HFFc6 (cell line): Measurements from ENCODE around the gene WNT5A. TPM values are rescaled to one million over a fixed set of nuclear protein-coding genes. Genes with fewer than 3 reads are reported as not detected.
A peak's percentile ranks its signal among the peaks of the same experiment; 100 is the strongest.

Experiments
- DNase-seq: peaks from one replicate; pipeline ENCODE4 v3.0.0-alpha.2; 2018
- H3K27ac Mint-ChIP-seq: 2 replicates; pipeline ENCODE4 v1.8.0; 2020; ENCODE audit warnings: mild to moderate bottlenecking, mixed read lengths
- H3K27me3 Mint-ChIP-seq: 2 replicates; pipeline ENCODE4 v1.8.0; 2021; ENCODE audit warnings: mild to moderate bottlenecking, moderate library complexity, mixed read lengths; ENCODE audit not compliant: insufficient read depth
- H3K36me3 Mint-ChIP-seq: 2 replicates; pipeline ENCODE4 v1.8.0; 2021; ENCODE audit warnings: low read depth, mixed read lengths
- H3K4me1 Mint-ChIP-seq: 2 replicates; pipeline ENCODE4 v1.8.0; 2020; ENCODE audit warnings: low read depth, mixed read lengths
- H3K4me3 Mint-ChIP-seq: 2 replicates; pipeline ENCODE4 v1.8.0; 2020; ENCODE audit warnings: mild to moderate bottlenecking, moderate library complexity, mixed read lengths
- H3K9me3 Mint-ChIP-seq: 2 replicates; pipeline ENCODE4 v1.8.0; 2020; ENCODE audit warnings: mild to moderate bottlenecking, mixed read lengths
- total RNA-seq, 6 experiments: library from RNA; stranded (reverse); fragmentation: NEBNext Ultra II Directional; extraction: Animal tissue kit (Norgen Biotek cat#: 25700); gene quantifications; 2 replicates in 1 of 6; 3 replicates in 5 of 6; pipeline ENCODE4 v1.2.3, GENCODE V29; 2021
- TF ChIP-seq, protein P1 (sequence below): fragments of 200-600 bp; sonication (generic); IDR thresholded peaks from 2 replicates; pipeline ENCODE4 v1.5.0; 2021; ENCODE audit warnings: antibody characterized with exemption, mild to moderate bottlenecking

Gene WNT5A
- total RNA-seq, 6 experiments from 2014 or later, result 240 to 387 (median 256) TPM

DNA sequence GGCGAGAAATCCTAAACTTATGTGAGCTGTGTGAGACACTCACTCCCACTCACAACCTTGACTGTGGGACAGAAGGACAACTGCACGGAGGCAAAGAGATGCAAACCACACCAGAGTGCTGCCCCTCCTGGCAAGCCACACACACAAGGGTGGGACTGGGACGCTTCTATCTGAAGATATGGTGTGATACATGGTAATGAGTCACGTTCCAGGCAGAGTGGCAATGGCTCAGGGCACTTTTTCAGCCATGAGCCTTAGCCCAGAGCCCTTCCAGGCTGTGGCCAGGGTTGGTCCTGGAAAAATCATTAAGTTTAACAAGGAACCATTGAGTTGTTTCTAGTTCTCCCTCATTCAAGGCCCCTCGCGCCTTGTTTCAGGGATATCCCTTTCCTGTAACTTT, 56.1 kb downstream of the WNT5A start:
- no peak for DNase-seq
- Mint-ChIP-seq H3K4me3 (no peak overlapping the region), H3K27ac (no peak overlapping the region), H3K9me3 (no peaks in the 10 kb centered on the region), H3K27me3 (no peaks in the 10 kb centered on the region), H3K36me3 (no peaks in the 10 kb centered on the region), H3K4me1 (peaks cover 17% of the 10 kb centered on the region)
- TF ChIP-seq, protein P1, sequence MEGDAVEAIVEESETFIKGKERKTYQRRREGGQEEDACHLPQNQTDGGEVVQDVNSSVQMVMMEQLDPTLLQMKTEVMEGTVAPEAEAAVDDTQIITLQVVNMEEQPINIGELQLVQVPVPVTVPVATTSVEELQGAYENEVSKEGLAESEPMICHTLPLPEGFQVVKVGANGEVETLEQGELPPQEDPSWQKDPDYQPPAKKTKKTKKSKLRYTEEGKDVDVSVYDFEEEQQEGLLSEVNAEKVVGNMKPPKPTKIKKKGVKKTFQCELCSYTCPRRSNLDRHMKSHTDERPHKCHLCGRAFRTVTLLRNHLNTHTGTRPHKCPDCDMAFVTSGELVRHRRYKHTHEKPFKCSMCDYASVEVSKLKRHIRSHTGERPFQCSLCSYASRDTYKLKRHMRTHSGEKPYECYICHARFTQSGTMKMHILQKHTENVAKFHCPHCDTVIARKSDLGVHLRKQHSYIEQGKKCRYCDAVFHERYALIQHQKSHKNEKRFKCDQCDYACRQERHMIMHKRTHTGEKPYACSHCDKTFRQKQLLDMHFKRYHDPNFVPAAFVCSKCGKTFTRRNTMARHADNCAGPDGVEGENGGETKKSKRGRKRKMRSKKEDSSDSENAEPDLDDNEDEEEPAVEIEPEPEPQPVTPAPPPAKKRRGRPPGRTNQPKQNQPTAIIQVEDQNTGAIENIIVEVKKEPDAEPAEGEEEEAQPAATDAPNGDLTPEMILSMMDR, result no peak

DNA sequence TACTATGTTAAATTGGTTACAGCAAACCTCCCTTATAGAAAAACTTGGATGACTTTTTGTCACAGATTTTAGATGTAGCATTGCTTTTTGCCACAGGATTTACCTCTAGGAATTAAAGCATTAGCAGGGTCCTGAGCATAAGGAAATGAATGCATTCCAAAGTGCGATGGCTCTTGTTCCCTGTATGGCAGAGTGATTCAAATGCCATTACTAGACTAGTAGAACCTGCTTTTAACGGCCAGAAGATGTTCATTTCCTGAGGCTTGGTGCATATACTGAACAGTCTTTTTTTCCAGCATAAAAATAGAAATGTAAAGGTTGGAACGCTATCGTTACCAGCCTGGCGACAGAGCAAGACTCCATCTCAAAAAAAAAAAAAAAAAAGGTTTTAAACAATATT, 59.4 kb downstream of the WNT5A start:
- Mint-ChIP-seq H3K4me3 (no peak overlapping the region), H3K4me1 (peaks cover 21% of the 10 kb centered on the region)

DNA sequence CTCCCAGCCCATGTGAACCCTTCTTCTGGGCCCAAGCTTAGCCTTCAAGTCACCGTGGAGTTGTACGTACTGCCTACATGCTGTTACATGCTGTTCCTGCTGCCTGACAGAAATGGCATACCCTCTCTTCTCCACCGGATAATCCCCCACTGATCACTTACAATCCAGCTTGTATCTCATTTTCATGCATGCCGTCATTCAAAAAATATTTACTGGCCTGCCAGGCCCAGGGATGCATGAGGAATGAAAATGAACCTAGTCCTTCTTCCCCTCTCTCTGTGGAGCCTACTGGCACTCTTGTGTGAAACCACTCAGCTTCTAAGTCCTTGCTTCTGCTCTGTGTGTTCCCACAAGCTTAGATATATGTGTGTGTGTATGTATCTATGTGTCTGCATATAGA, 60.6 kb downstream of the WNT5A start:
- Mint-ChIP-seq H3K4me1 (peaks cover 21% of the 10 kb centered on the region), H3K9me3 (no peaks in the 10 kb centered on the region), H3K36me3 (no peaks in the 10 kb centered on the region), H3K27ac (peak overlapping the region; percentile 37; the same call in 1 of the 2 replicates), H3K4me3 (no peak overlapping the region; the same call in 1 of the 2 replicates), H3K27me3 (no peaks in the 10 kb centered on the region)
- peak; percentile 13 for DNase-seq
- TF ChIP-seq, protein P1, result no peak

More for the DNA sequence above, 59.4 kb downstream of the WNT5A start:
- Mint-ChIP-seq H3K27me3 (no peaks in the 10 kb centered on the region), H3K27ac (no peak overlapping the region), H3K36me3 (no peaks in the 10 kb centered on the region), H3K9me3 (no peaks in the 10 kb centered on the region)
- TF ChIP-seq, protein P1, result no peak
- no peak for DNase-seq

DNA sequence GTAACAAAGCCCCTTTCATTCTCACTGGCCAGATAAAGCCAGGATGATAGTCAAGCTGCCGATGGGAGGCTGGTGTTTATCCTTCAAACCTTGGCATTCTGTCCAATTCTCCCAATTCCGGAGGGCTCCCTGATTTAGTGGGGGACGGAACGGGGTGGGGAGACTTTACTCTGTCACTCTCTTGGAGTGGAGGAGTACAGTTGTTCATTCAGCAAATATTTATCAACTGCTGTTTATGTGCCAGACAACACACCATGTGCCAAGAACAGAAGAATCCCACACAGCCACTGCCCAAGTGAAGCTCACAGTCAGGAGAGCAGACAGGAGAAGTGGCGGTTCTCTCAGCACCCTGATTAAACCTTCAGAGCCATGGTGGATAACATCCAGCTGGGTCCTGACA, 63.3 kb downstream of the WNT5A start:
- no peak overlapping the region for H3K4me3 Mint-ChIP-seq
- peaks cover 21% of the 10 kb centered on the region for H3K4me1 Mint-ChIP-seq
- no peak for DNase-seq
- TF ChIP-seq, protein P1, result no peak
- no peak overlapping the region for H3K27ac Mint-ChIP-seq
- no peaks in the 10 kb centered on the region for H3K27me3 Mint-ChIP-seq
- no peaks in the 10 kb centered on the region for H3K9me3 Mint-ChIP-seq
- peaks cover 9% of the 10 kb centered on the region for H3K36me3 Mint-ChIP-seq

DNA sequence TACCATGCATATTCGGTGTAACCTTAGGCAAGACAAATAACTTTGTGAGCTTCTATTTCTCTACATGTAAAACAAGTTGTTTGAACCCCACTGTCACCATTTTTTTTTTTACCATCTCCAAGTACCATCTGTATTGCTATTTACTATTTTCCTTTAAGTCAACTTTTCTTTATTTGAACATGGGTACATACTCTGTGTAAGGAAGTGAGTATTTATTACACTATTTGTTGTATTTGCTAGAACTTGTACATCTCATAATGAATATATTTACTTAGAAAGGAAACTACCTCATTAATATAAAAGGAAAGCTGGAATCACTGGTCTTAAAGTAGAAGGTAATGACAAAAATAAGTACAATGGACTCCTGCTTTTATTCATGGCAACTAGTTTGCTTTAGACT, 69.9 kb downstream of the WNT5A start:
- DNase-seq, result no peak
- TF ChIP-seq, protein P1, result no peak
- Mint-ChIP-seq H3K27ac (peak overlapping the region; percentile 95), H3K36me3 (peaks cover 19% of the 10 kb centered on the region), H3K4me3 (peak overlapping the region; percentile 72; the same call in 1 of the 2 replicates), H3K9me3 (peaks cover 7% of the 10 kb centered on the region; the same call in 1 of the 2 replicates), H3K27me3 (peaks cover 1% of the 10 kb centered on the region), H3K4me1 (peaks cover 40% of the 10 kb centered on the region)
